Measurements from ENCODE around the gene RFK. TPM values are rescaled to one million over a fixed set of nuclear protein-coding genes. Genes with fewer than 3 reads are reported as not detected.

The RFK gene
- polyA plus RNA-seq, 6 donors from 2014 or later = 18.5 to 32.9 (median 22.2) TPM

GRCh38 chr9:76423216-76424177 is 29.3 kb upstream of the RFK start:
- Mint-ChIP-seq H3K4me1 (no peaks in the 10 kb centered on the region), H3K36me3 (no peaks in the 10 kb centered on the region), H3K4me3 (no peak overlapping the region), H3K27ac (no peak overlapping the region), H3K9me3 (no peaks in the 10 kb centered on the region), H3K27me3 (no peaks in the 10 kb centered on the region)
- DNase-seq (no peak), ATAC-seq (ENCODE audit: low read depth in 2 of 2) (no peak)

- Mint-ChIP-seq H3K4me1 (no peaks in the 10 kb centered on the region), H3K4me3 (no peak overlapping the region), H3K9me3 (peaks cover 0 to 3% (median 0%) of the 10 kb centered on the region in 7 donors), H3K36me3 (no peaks in the 10 kb centered on the region), H3K27ac (no peak overlapping the region), H3K27me3 (no peaks in the 10 kb centered on the region)
- ATAC-seq (ENCODE audit: low read depth in 2 of 2) (no peak), DNase-seq (no peak)
Measured at GRCh38 chr9:76419782-76420380, 25.7 kb upstream of the RFK start.

- no peaks in the 10 kb centered on the region for H3K27me3 Mint-ChIP-seq
- ATAC-seq (ENCODE audit: low read depth in 2 of 2) (no peak), DNase-seq (no peak)
- peaks cover 7 to 19% (median 11%) of the 10 kb centered on the region in 7 donors for H3K9me3 Mint-ChIP-seq
- no peak overlapping the region for H3K27ac Mint-ChIP-seq
- H3K4me1 Mint-ChIP-seq = no peaks in the 10 kb centered on the region
- no peak overlapping the region for H3K4me3 Mint-ChIP-seq
- peaks cover 0 to 13% of the 10 kb centered on the region in 2 donors for H3K36me3 Mint-ChIP-seq
Measured at GRCh38 chr9:76417394-76417793, 23.2 kb upstream of the RFK start.

- Mint-ChIP-seq H3K36me3 (peaks cover 0 to 13% of the 10 kb centered on the region in 2 donors), H3K27me3 (no peaks in the 10 kb centered on the region), H3K4me3 (peak overlapping the region in 1 of 8 donors; percentile 65), H3K4me1 (no peaks in the 10 kb centered on the region), H3K9me3 (peaks cover 7 to 19% (median 11%) of the 10 kb centered on the region in 7 donors), H3K27ac (no peak overlapping the region)
- DNase-seq = no peak
- no peak for ATAC-seq (ENCODE audit: low read depth in 2 of 2)
Measured at GRCh38 chr9:76415731-76416130, 21.5 kb upstream of the RFK start.

GRCh38 chr9:76415154-76415553 is 20.9 kb upstream of the RFK start:
- DNase-seq (no peak), ATAC-seq (ENCODE audit: low read depth in 2 of 2) (no peak)
- peaks cover 0 to 13% of the 10 kb centered on the region in 2 donors for H3K36me3 Mint-ChIP-seq
- H3K9me3 Mint-ChIP-seq = peaks cover 7 to 19% (median 11%) of the 10 kb centered on the region in 7 donors
- no peak overlapping the region for H3K27ac Mint-ChIP-seq
- no peaks in the 10 kb centered on the region for H3K27me3 Mint-ChIP-seq
- H3K4me1 Mint-ChIP-seq = no peaks in the 10 kb centered on the region
- H3K4me3 Mint-ChIP-seq = no peak overlapping the region

GRCh38 chr9:76414661-76415060 is 20.4 kb upstream of the RFK start:
- Mint-ChIP-seq H3K4me3 (no peak overlapping the region), H3K27ac (no peak overlapping the region), H3K9me3 (peaks cover 7 to 19% (median 11%) of the 10 kb centered on the region in 7 donors), H3K4me1 (no peaks in the 10 kb centered on the region), H3K36me3 (peaks cover 0 to 13% of the 10 kb centered on the region in 2 donors), H3K27me3 (no peaks in the 10 kb centered on the region)
- ATAC-seq (ENCODE audit: low read depth in 2 of 2) = no peak
- no peak for DNase-seq

GRCh38 chr9:76413658-76414057 is 19.4 kb upstream of the RFK start:
- H3K27ac Mint-ChIP-seq = peak overlapping the region in 1 of 6 donors; percentile 60
- no peak overlapping the region for H3K4me3 Mint-ChIP-seq
- H3K27me3 Mint-ChIP-seq = no peaks in the 10 kb centered on the region
- H3K4me1 Mint-ChIP-seq = peaks cover 0 to 5% (median under 1%) of the 10 kb centered on the region in 3 donors
- peaks cover 0 to 13% of the 10 kb centered on the region in 2 donors for H3K36me3 Mint-ChIP-seq
- H3K9me3 Mint-ChIP-seq = peaks cover 7 to 19% (median 11%) of the 10 kb centered on the region in 7 donors
- DNase-seq (no peak), ATAC-seq (ENCODE audit: low read depth in 2 of 2) (no peak)

- H3K36me3 Mint-ChIP-seq = peaks cover 0 to 13% of the 10 kb centered on the region in 2 donors
- ATAC-seq (ENCODE audit: low read depth in 2 of 2) = no peak
- H3K27ac Mint-ChIP-seq = no peak overlapping the region
- H3K4me1 Mint-ChIP-seq = peaks cover 0 to 8% (median 4%) of the 10 kb centered on the region in 3 donors
- DNase-seq = no peak
- H3K4me3 Mint-ChIP-seq = no peak overlapping the region
- H3K9me3 Mint-ChIP-seq = peaks cover 7 to 19% (median 11%) of the 10 kb centered on the region in 7 donors
- no peaks in the 10 kb centered on the region for H3K27me3 Mint-ChIP-seq
Measured at GRCh38 chr9:76412638-76413037, 18.4 kb upstream of the RFK start.

GRCh38 chr9:76405868-76406267 is 11.6 kb upstream of the RFK start:
- Mint-ChIP-seq H3K36me3 (no peaks in the 10 kb centered on the region), H3K4me3 (no peak overlapping the region), H3K27ac (peak overlapping the region in 2 of 6 donors; percentile 34 to 56), H3K27me3 (no peaks in the 10 kb centered on the region), H3K9me3 (no peaks in the 10 kb centered on the region), H3K4me1 (peaks cover 6 to 16% (median 9%) of the 10 kb centered on the region in 3 donors)
- DNase-seq (no peak), ATAC-seq (ENCODE audit: low read depth in 2 of 2) (no peak)

- Mint-ChIP-seq H3K36me3 (no peaks in the 10 kb centered on the region), H3K4me3 (no peak overlapping the region), H3K27me3 (no peaks in the 10 kb centered on the region), H3K4me1 (peaks cover 6 to 16% (median 9%) of the 10 kb centered on the region in 3 donors), H3K27ac (peak overlapping the region in 1 of 6 donors; percentile 37), H3K9me3 (no peaks in the 10 kb centered on the region)
- ATAC-seq (ENCODE audit: low read depth in 2 of 2) (no peak), DNase-seq (no peak)
Measured at GRCh38 chr9:76405340-76405739, 11.1 kb upstream of the RFK start.

GRCh38 chr9:76404401-76404800 is 10.2 kb upstream of the RFK start:
- peaks cover 6 to 16% (median 9%) of the 10 kb centered on the region in 3 donors for H3K4me1 Mint-ChIP-seq
- DNase-seq (no peak), ATAC-seq (ENCODE audit: low read depth in 2 of 2) (no peak)
- no peak overlapping the region for H3K27ac Mint-ChIP-seq
- no peak overlapping the region for H3K4me3 Mint-ChIP-seq
- no peaks in the 10 kb centered on the region for H3K27me3 Mint-ChIP-seq
- H3K36me3 Mint-ChIP-seq = no peaks in the 10 kb centered on the region
- H3K9me3 Mint-ChIP-seq = no peaks in the 10 kb centered on the region

- Mint-ChIP-seq H3K9me3 (no peaks in the 10 kb centered on the region), H3K4me1 (peaks cover 5 to 8% (median 6%) of the 10 kb centered on the region in 3 donors), H3K4me3 (peak overlapping the region; percentile 2 to 50 (median 35)), H3K36me3 (no peaks in the 10 kb centered on the region), H3K27me3 (no peaks in the 10 kb centered on the region), H3K27ac (peak overlapping the region in 3 of 6 donors; percentile 46 to 65 (median 59))
- DNase-seq = peak; percentile 49
- ATAC-seq (ENCODE audit: low read depth in 2 of 2) = peak; percentile 93 to 95
Measured at GRCh38 chr9:76403352-76403751, 9.1 kb upstream of the RFK start.

GRCh38 chr9:76401580-76402354 is 7.5 kb upstream of the RFK start:
- DNase-seq (no peak), ATAC-seq (ENCODE audit: low read depth in 2 of 2) (no peak)
- H3K27me3 Mint-ChIP-seq = no peaks in the 10 kb centered on the region
- H3K4me3 Mint-ChIP-seq = no peak overlapping the region
- H3K4me1 Mint-ChIP-seq = peaks cover 5 to 7% (median 6%) of the 10 kb centered on the region in 3 donors
- no peaks in the 10 kb centered on the region for H3K36me3 Mint-ChIP-seq
- no peaks in the 10 kb centered on the region for H3K9me3 Mint-ChIP-seq
- no peak overlapping the region for H3K27ac Mint-ChIP-seq
